Loucy (cell line): ENCODE measurements around the gene LUC7L2.

Experiments
- EZH2phosphoT487 ChIP-seq: fragments of 200-600 bp; IDR thresholded peaks from 2 replicates; pipeline ENCODE4 v1.6.1; 2018; ENCODE audit warnings: antibody characterized with exemption, mild to moderate bottlenecking, moderate library complexity, borderline replicate concordance
- TF ChIP-seq, protein P1 (sequence below): fragments of 200-600 bp; sonication (generic); conservative IDR thresholded peaks from 2 replicates; pipeline ENCODE4 v1.5.1; 2014; ENCODE audit warnings: mild to moderate bottlenecking, antibody characterized with exemption, low read length

DNA sequence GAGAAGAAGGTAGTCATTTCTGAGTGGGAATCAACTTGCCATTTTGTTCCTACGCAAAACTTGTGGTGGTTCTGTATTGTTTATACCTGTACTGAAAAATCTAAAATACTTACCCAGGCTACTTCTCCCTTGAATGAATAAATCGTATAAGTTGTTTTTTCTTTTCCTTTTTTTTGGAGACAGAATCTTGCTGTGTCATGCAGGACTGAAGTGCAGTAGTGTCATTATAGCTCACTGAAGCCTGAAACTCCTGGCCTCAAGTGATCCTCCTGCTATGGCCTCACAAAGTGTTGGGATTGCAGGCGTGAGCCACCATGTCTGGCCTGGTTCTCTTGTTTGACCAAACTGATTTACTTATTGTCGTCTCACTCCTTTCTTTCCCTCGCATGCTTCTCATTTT, 27.9 kb downstream of the LUC7L2 start:
- TF ChIP-seq, protein P1, sequence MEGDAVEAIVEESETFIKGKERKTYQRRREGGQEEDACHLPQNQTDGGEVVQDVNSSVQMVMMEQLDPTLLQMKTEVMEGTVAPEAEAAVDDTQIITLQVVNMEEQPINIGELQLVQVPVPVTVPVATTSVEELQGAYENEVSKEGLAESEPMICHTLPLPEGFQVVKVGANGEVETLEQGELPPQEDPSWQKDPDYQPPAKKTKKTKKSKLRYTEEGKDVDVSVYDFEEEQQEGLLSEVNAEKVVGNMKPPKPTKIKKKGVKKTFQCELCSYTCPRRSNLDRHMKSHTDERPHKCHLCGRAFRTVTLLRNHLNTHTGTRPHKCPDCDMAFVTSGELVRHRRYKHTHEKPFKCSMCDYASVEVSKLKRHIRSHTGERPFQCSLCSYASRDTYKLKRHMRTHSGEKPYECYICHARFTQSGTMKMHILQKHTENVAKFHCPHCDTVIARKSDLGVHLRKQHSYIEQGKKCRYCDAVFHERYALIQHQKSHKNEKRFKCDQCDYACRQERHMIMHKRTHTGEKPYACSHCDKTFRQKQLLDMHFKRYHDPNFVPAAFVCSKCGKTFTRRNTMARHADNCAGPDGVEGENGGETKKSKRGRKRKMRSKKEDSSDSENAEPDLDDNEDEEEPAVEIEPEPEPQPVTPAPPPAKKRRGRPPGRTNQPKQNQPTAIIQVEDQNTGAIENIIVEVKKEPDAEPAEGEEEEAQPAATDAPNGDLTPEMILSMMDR = no peak
- no peak for TF ChIP-seq EZH2phosphoT487
